Panc1 (cell line): ENCODE results near the gene ELK3. TPM values are rescaled to one million over a fixed set of nuclear protein-coding genes. Genes with fewer than 3 reads are reported as not detected.

Experiments used
- ATAC-seq: fragments of 200-7000 bp; cut with Tn5 transposase; 2 replicates; pipeline ENCODE4 v1.9.1; 2020; ENCODE audit warnings: mild to moderate bottlenecking, moderate library complexity
- BruUV-seq: library from RNA; stranded (reverse); fragments of 400-500 nt; replicated peaks from 2 replicates; lab custom pipeline; 2021; lab: Mats Ljungman, UMichigan
- CTCF ChIA-PET: fragments of 300-600 bp; sonication (Branson Sonifier 250); formaldehyde crosslinking; loops from one replicate; lab custom pipeline; 2022; ENCODE audit warnings: antibody characterized with exemption; lab: Charles Lee
- POLR2A ChIA-PET: fragments of 300-600 bp; sonication (Branson Sonifier 250); formaldehyde crosslinking; loops from one replicate; lab custom pipeline; 2022; ENCODE audit warnings: antibody characterized with exemption; lab: Charles Lee
- DNase-seq: peaks from one replicate; pipeline ENCODE4 v3.0.0-alpha.2; 2010; ENCODE audit warnings: low read depth, low spot score
- H3K27ac ChIP-seq: 2 replicates; pipeline ENCODE4 v1.5.1; 2011; ENCODE audit warnings: mild to moderate bottlenecking, low read length, inconsistent platforms
- H3K27me3 ChIP-seq: fragments of 200-500 bp; sonication (Bioruptor generic); 2 replicates; pipeline ENCODE4 v1.6.0; 2014; ENCODE audit warnings: low read length, inconsistent platforms; ENCODE audit not compliant: control insufficient read depth, insufficient read depth
- H3K36me3 ChIP-seq: fragments of 200-500 bp; sonication (Bioruptor generic); 2 replicates; pipeline ENCODE4 v1.5.1; 2014; ENCODE audit warnings: inconsistent platforms, mild to moderate bottlenecking, low read length, moderate library complexity; ENCODE audit not compliant: control insufficient read depth, insufficient read depth
- H3K4me1 ChIP-seq: 2 replicates; pipeline ENCODE4 v1.5.1; 2011; ENCODE audit warnings: inconsistent platforms, mild to moderate bottlenecking, low read length, moderate library complexity; ENCODE audit not compliant: control insufficient read depth, insufficient read depth
- H3K4me3 ChIP-seq, 2 experiments: 2 replicates each; pipeline ENCODE4 v1.5.1; 2011 to 2012; ENCODE audit warnings: low read depth in 2 of 2, low read length in 2 of 2, mild to moderate bottlenecking in 2 of 2, inconsistent platforms in 1 of 2, moderate library complexity in 1 of 2
- H3K9me3 ChIP-seq: fragments of 200-500 bp; sonication (Bioruptor generic); 2 replicates; pipeline ENCODE4 v1.5.1; 2014; ENCODE audit warnings: low read depth, mild to moderate bottlenecking, inconsistent platforms, low read length, moderate library complexity; ENCODE audit not compliant: control insufficient read depth, insufficient read depth
- POLR2AphosphoS5 ChIP-seq: IDR thresholded peaks from 2 replicates; pipeline ENCODE4 v1.6.1; 2012; ENCODE audit warnings: mild to moderate bottlenecking, low read depth, low read length, moderate library complexity
- SIN3A ChIP-seq: IDR thresholded peaks from 2 replicates; pipeline ENCODE4 v1.6.1; 2012; ENCODE audit warnings: low read depth, mild to moderate bottlenecking, low read length, moderate library complexity, borderline replicate concordance; ENCODE audit not compliant: insufficient read depth
- TCF7L2 ChIP-seq: IDR thresholded peaks from 2 replicates; pipeline ENCODE4 v1.6.1; 2011; ENCODE audit warnings: mild to moderate bottlenecking, low read depth, low read length, inconsistent platforms
- in situ Hi-C: cut with HindIII; loops from 2 replicates; pipeline ENCODE4 v1.10.0; 2016; ENCODE audit warnings: low sequenced_read_pairs, low pct_unique_long_range_greater_than_20kb
- intact Hi-C: fragments of 100-400 bp; cut with micrococcal nuclease; formaldehyde crosslinking; loops from one replicate; pipeline ENCODE4 v1.10.0; 2022; ENCODE audit not compliant: unreplicated experiment
- total RNA-seq: library from RNA; stranded (reverse); gene quantifications from one replicate; pipeline ENCODE4 v1.2.1, GENCODE V29; 2021; ENCODE audit not compliant: unreplicated experiment
- TF ChIP-seq, protein P1 (sequence below): fragments of 450-650 bp; IDR thresholded peaks from 2 replicates; pipeline ENCODE4 v1.5.1; 2017; ENCODE audit warnings: mild to moderate bottlenecking
- TF ChIP-seq, protein P2 (sequence below), 2 experiments: IDR thresholded peaks; 2 replicates each; pipeline ENCODE4 v1.6.1; 2011 to 2012; ENCODE audit warnings: low read depth in 2 of 2, control low read depth in 1 of 2, low read length in 1 of 2, mild to moderate bottlenecking in 1 of 2, moderate library complexity in 1 of 2; ENCODE audit not compliant: insufficient read depth in 1 of 2

The ELK3 gene
- total RNA-seq, 1 experiment from 2014 or later = 25.1 TPM

DNA sequence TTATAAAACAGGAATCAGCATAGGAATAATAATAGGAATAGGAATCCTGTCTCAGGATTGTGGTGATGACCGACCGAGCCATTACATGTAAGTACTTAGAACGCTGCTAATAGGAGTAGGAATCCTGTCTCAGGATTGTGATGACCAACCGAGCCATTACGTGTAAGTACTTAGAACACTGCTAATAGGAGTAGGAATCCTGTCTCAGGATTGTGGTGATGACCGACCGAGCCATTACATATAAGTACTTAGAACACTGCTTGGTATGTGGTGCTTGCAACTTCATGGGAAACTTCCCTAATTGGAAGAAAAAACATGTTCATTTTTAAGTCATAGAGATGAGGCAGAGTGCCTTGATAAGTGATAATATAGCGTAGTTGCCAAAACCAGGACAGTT is 30.0 kb downstream of the ELK3 start:
- in situ Hi-C loops (no loop called here), intact Hi-C loops (no loop called here)
- no peak for DNase-seq
- H3K4me1 ChIP-seq = peaks cover 11% of the 10 kb centered on the region
- POLR2A ChIA-PET = no interaction called here
- no peaks in the 10 kb centered on the region for H3K9me3 ChIP-seq
- no peak for ATAC-seq
- no TSS peak for BruUV-seq
- CTCF ChIA-PET = no interaction called here
- no peaks in the 10 kb centered on the region for H3K27me3 ChIP-seq
- no peak overlapping the region for H3K27ac ChIP-seq
- TF ChIP-seq SIN3A = no peak
- no peak for TF ChIP-seq TCF7L2
- no peak for TF ChIP-seq POLR2AphosphoS5
- TF ChIP-seq, protein P1, sequence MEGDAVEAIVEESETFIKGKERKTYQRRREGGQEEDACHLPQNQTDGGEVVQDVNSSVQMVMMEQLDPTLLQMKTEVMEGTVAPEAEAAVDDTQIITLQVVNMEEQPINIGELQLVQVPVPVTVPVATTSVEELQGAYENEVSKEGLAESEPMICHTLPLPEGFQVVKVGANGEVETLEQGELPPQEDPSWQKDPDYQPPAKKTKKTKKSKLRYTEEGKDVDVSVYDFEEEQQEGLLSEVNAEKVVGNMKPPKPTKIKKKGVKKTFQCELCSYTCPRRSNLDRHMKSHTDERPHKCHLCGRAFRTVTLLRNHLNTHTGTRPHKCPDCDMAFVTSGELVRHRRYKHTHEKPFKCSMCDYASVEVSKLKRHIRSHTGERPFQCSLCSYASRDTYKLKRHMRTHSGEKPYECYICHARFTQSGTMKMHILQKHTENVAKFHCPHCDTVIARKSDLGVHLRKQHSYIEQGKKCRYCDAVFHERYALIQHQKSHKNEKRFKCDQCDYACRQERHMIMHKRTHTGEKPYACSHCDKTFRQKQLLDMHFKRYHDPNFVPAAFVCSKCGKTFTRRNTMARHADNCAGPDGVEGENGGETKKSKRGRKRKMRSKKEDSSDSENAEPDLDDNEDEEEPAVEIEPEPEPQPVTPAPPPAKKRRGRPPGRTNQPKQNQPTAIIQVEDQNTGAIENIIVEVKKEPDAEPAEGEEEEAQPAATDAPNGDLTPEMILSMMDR = no peak
- TF ChIP-seq, protein P2, sequence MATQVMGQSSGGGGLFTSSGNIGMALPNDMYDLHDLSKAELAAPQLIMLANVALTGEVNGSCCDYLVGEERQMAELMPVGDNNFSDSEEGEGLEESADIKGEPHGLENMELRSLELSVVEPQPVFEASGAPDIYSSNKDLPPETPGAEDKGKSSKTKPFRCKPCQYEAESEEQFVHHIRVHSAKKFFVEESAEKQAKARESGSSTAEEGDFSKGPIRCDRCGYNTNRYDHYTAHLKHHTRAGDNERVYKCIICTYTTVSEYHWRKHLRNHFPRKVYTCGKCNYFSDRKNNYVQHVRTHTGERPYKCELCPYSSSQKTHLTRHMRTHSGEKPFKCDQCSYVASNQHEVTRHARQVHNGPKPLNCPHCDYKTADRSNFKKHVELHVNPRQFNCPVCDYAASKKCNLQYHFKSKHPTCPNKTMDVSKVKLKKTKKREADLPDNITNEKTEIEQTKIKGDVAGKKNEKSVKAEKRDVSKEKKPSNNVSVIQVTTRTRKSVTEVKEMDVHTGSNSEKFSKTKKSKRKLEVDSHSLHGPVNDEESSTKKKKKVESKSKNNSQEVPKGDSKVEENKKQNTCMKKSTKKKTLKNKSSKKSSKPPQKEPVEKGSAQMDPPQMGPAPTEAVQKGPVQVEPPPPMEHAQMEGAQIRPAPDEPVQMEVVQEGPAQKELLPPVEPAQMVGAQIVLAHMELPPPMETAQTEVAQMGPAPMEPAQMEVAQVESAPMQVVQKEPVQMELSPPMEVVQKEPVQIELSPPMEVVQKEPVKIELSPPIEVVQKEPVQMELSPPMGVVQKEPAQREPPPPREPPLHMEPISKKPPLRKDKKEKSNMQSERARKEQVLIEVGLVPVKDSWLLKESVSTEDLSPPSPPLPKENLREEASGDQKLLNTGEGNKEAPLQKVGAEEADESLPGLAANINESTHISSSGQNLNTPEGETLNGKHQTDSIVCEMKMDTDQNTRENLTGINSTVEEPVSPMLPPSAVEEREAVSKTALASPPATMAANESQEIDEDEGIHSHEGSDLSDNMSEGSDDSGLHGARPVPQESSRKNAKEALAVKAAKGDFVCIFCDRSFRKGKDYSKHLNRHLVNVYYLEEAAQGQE (IDR thresholded peaks at IDR 0.05; ENCODE audit: insufficient read depth in 1 of 2, low read depth in 2 of 2, low read length in 1 of 2) = no peak
- no peak overlapping the region for H3K4me3 ChIP-seq
- no peaks in the 10 kb centered on the region for H3K36me3 ChIP-seq

DNA sequence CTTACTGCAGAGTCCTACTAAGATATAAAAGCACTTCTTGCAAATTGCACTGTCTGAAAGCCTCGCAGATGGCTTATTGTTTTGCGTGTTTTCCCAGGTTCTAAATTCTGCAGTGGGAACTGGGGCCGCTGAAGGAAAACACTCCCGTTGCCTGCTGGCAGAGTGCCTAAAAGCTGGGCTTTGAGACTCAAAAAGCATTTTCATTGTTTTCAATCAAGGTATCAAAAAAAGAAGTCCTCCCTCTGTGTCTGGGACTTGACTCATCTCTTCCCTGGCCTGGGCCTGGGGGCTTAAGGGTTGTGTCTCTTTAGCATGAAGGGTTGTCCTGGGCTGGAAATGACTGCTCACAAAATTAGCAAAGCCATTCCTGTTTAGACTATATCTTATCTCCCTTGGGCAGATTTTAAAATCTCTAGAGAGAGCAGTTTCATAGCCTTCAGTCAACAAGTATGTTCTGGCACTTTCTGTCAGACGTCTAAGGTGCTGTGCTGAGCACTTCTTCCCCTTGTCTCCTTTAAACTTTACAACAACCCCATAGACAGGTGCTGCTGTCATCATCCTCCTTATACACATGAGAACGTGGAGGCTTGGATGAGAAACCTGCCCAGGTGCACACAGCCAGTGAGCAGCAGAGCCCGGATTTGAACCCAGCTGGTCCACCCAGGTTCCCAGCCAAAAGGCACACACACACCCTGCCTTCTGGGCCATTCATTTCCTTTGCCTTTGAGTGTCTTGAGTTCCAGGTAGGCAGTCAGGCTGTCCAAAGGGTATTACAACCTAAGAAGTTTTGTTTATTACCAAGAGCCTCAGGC is 31.1 kb downstream of the ELK3 start:
- Histone ChIP-seq H3K4me1 (peaks cover under 1% of the 10 kb centered on the region; the same call in 1 of the 2 replicates), H3K9me3 (no peaks in the 10 kb centered on the region), H3K27ac (no peak overlapping the region), H3K36me3 (no peaks in the 10 kb centered on the region), H3K27me3 (no peaks in the 10 kb centered on the region), H3K4me3 (no peak overlapping the region)
- CTCF ChIA-PET = no interaction called here
- POLR2A ChIA-PET = no interaction called here
- no TSS peak for BruUV-seq
- ATAC-seq = no peak
- in situ Hi-C loops = no loop called here
- intact Hi-C loops = no loop called here
- TF ChIP-seq, protein P1 = no peak
- TF ChIP-seq POLR2AphosphoS5 = no peak
- no peak for TF ChIP-seq SIN3A
- TF ChIP-seq, protein P2 (IDR thresholded peaks at IDR 0.05; ENCODE audit: insufficient read depth in 1 of 2, low read depth in 2 of 2, low read length in 1 of 2) = no peak
- no peak for TF ChIP-seq TCF7L2
- no peak for DNase-seq
